K562 (cell line): ENCODE measurements around the gene EFNA2. TPM values are rescaled to one million over a fixed set of nuclear protein-coding genes. Genes with fewer than 3 reads are reported as not detected.

Source experiments
- CREB1 ChIP-seq, 2 experiments: sonication (generic) in 1 of 2; formaldehyde crosslinking in 1 of 2; IDR thresholded peaks; 2 replicates each; pipeline versions ENCODE4 v1.6.1 to v1.8.0; 2012 to 2022; ENCODE audit warnings: inconsistent platforms in 1 of 2, mild to moderate bottlenecking in 1 of 2, missing genetic modification reagents in 1 of 2, moderate library complexity in 1 of 2
- HMGN3 ChIP-seq: IDR thresholded peaks from 2 replicates; pipeline ENCODE4 v1.6.1; 2011; ENCODE audit warnings: borderline replicate concordance, low read depth, mild to moderate bottlenecking, mixed read lengths, low read length; ENCODE audit not compliant: insufficient read length; ENCODE audit errors: extremely low read depth
- L3MBTL2 ChIP-seq: fragments of 450-650 bp; IDR thresholded peaks from 2 replicates; pipeline ENCODE4 v1.6.1; 2016; ENCODE audit warnings: mild to moderate bottlenecking, moderate library complexity
- MBD2 ChIP-seq: sonication (generic); IDR thresholded peaks from 2 replicates; pipeline ENCODE4 v1.6.1; 2016; ENCODE audit warnings: low read depth, borderline replicate concordance
- MTA1 ChIP-seq: fragments of 450-650 bp; IDR thresholded peaks from 2 replicates; pipeline ENCODE4 v1.6.1; 2017; ENCODE audit warnings: borderline replicate concordance
- NFRKB ChIP-seq: fragments of 450-650 bp; IDR thresholded peaks from 2 replicates; pipeline ENCODE4 v1.6.1; 2016; ENCODE audit warnings: low read depth
- NR2F6 ChIP-seq: fragments of 450-650 bp; formaldehyde crosslinking; IDR thresholded peaks from 2 replicates; pipeline ENCODE4 v1.4.0; 2020; ENCODE audit warnings: mild to moderate bottlenecking
- OTX1 ChIP-seq: fragments of 450-650 bp; formaldehyde crosslinking; IDR thresholded peaks from 2 replicates; pipeline ENCODE4 v1.4.0; 2022; ENCODE audit warnings: mild to moderate bottlenecking
- SPI1 ChIP-seq: IDR thresholded peaks from 2 replicates; pipeline ENCODE4 v1.6.1; 2011; ENCODE audit warnings: low read depth, low read length, control low read depth, borderline replicate concordance
- TGIF2 ChIP-seq: sonication (generic); formaldehyde crosslinking; IDR thresholded peaks from 2 replicates; pipeline ENCODE4 v1.8.1; 2022; ENCODE audit warnings: mild to moderate bottlenecking, missing genetic modification reagents, moderate library complexity
- ZNF263 ChIP-seq: sonication (generic); formaldehyde crosslinking; IDR thresholded peaks from 2 replicates; pipeline ENCODE4 v1.8.0; 2022; ENCODE audit warnings: mild to moderate bottlenecking, missing genetic modification reagents, borderline replicate concordance
- ZNF3 ChIP-seq: fragments of 250-450 bp; sonication (Bioruptor Pico); IDR thresholded peaks from 2 replicates; pipeline ENCODE4 v1.5.0; 2021; ENCODE audit warnings: mild to moderate bottlenecking, moderate library complexity
- ZNF75A ChIP-seq: fragments of 450-650 bp; formaldehyde crosslinking; IDR thresholded peaks from 2 replicates; pipeline ENCODE4 v1.4.0; 2020; ENCODE audit warnings: mild to moderate bottlenecking
- ZZZ3 ChIP-seq: fragments of 450-650 bp; IDR thresholded peaks from 2 replicates; pipeline ENCODE4 v1.6.1; 2016; ENCODE audit warnings: antibody characterized with exemption, mild to moderate bottlenecking, moderate library complexity
- polyA plus RNA-seq, 8 experiments: library from polyadenylated mRNA; depleted of rRNA in 4 of 8; stranded (reverse) in 5 of 8; unstranded in 3 of 8; fragments of >200 nt; fragmentation: Nextera tagmentation in 2 of 8; fragmentation: Illumina TruSeq in 1 of 8; extraction: Ambion mirVana in 2 of 8; extraction: Trizol in 1 of 8; gene quantifications; 2 replicates each; pipeline versions ENCODE4 v1.2.1 to v1.2.3, GENCODE V29; 2011 to 2014; ENCODE audit warnings: inconsistent platforms in 1 of 8, missing spikeins in 1 of 8
- total RNA-seq, 7 experiments: library from RNA; depleted of rRNA in 6 of 7; stranded (reverse); fragments of >200 nt in 6 of 7; fragmentation: Illumina TruSeq in 2 of 7; extraction: Trizol in 2 of 7; gene quantifications; 2 replicates each; pipeline versions ENCODE4 v1.2.1 to v1.2.3, GENCODE V29; 2011 to 2021; ENCODE audit warnings: low replicate concordance in 1 of 7
- TF ChIP-seq, protein P1 (sequence below): fragments of 250-450 bp; sonication (Bioruptor Pico); IDR thresholded peaks from 2 replicates; pipeline ENCODE4 v1.4.0; 2020; ENCODE audit warnings: mild to moderate bottlenecking, moderate library complexity
- TF ChIP-seq, protein P2 (sequence below): fragments of 450-650 bp; formaldehyde crosslinking; IDR thresholded peaks from 2 replicates; pipeline ENCODE4 v1.4.0; 2020; ENCODE audit warnings: mild to moderate bottlenecking, moderate library complexity
- TF ChIP-seq, protein P3 (sequence below): sonication (generic); formaldehyde crosslinking; IDR thresholded peaks from 2 replicates; pipeline ENCODE4 v1.8.0; 2022; ENCODE audit warnings: mild to moderate bottlenecking, missing genetic modification reagents

Gene EFNA2
- total and polyA plus RNA-seq, 9 of the 15 experiments (the other 6 are each of a cell fraction or from before 2014, with no cell fraction given), result 0.11 to 0.44 (median 0.15) TPM; not detected in 6

DNA sequence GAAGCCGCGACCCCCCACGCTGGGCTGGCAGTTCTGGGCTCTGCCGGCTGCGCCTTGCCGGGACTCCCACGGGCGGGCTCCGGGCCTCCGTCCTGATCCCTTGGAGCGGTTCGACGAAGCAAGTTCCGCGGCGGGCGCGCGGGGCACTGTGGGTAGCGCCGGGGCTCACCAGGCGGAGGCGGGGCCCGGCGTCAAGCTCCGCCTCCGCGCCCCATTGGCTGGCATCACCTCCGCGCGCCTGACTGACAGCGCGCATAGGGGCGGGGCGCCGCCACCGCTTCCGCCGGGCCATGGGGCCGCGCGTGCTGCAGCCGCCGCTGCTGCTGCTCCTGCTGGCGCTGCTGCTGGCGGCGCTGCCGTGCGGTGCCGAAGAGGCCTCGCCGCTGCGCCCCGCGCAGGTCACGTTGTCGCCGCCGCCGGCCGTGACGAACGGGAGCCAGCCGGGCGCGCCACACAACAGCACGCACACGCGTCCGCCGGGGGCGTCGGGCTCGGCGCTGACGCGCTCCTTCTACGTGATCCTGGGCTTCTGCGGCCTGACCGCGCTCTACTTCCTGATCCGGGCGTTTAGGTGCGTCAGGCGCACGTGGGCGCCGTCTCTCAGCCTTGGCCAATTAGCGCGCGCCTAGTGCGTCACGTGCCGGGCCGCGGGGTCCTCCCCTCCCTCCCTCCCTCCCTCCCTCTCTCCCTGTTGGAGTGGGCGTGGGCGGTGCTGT is 10.3 kb upstream of the EFNA2 start, which contains the start of gene FAM174C (continued):
- peak; percentile 85 for TF ChIP-seq MTA1
- peak; percentile 1; the same call in 1 of the 2 replicates for TF ChIP-seq ZNF263 (CRISPR knock-in tag)
- TF ChIP-seq ZZZ3, result no peak
- TF ChIP-seq HMGN3, result peak; percentile 32
- TF ChIP-seq NFRKB, result no peak
- TF ChIP-seq, protein P1, sequence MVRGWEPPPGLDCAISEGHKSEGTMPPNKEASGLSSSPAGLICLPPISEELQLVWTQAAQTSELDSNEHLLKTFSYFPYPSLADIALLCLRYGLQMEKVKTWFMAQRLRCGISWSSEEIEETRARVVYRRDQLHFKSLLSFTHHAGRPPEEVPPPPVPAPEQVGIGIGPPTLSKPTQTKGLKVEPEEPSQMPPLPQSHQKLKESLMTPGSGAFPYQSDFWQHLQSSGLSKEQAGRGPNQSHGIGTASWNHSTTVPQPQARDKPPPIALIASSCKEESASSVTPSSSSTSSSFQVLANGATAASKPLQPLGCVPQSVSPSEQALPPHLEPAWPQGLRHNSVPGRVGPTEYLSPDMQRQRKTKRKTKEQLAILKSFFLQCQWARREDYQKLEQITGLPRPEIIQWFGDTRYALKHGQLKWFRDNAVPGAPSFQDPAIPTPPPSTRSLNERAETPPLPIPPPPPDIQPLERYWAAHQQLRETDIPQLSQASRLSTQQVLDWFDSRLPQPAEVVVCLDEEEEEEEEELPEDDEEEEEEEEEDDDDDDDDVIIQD (CRISPR knock-in tag), result no peak
- peak; percentile 64 for TF ChIP-seq ZNF75A (CRISPR knock-in tag)
- TF ChIP-seq L3MBTL2, result peak; percentile 86
- TF ChIP-seq ZNF3 (CRISPR knock-in tag), result no peak
- no peak for TF ChIP-seq SPI1
- TF ChIP-seq CREB1 (IDR thresholded peaks at IDR 0.05), result peak; percentile 93
- peak; percentile 95 for TF ChIP-seq CREB1 (CRISPR knock-in tag; IDR thresholded peaks at IDR 0.05)
- TF ChIP-seq TGIF2 (CRISPR knock-in tag), result 0 out of 2 replicates have a peak, but pooled peaks have one; percentile 17
- TF ChIP-seq NR2F6, result no peak
- TF ChIP-seq MBD2, result peak; percentile 10; the same call in 1 of the 2 replicates
- TF ChIP-seq, protein P2, sequence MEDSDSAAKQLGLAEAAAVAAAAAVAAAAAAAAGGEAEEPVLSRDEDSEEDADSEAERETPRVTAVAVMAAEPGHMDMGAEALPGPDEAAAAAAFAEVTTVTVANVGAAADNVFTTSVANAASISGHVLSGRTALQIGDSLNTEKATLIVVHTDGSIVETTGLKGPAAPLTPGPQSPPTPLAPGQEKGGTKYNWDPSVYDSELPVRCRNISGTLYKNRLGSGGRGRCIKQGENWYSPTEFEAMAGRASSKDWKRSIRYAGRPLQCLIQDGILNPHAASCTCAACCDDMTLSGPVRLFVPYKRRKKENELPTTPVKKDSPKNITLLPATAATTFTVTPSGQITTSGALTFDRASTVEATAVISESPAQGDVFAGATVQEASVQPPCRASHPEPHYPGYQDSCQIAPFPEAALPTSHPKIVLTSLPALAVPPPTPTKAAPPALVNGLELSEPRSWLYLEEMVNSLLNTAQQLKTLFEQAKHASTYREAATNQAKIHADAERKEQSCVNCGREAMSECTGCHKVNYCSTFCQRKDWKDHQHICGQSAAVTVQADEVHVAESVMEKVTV (CRISPR knock-in tag), result no peak
- no peak; the same call in 1 of the 2 replicates for TF ChIP-seq OTX1
- TF ChIP-seq, protein P3, sequence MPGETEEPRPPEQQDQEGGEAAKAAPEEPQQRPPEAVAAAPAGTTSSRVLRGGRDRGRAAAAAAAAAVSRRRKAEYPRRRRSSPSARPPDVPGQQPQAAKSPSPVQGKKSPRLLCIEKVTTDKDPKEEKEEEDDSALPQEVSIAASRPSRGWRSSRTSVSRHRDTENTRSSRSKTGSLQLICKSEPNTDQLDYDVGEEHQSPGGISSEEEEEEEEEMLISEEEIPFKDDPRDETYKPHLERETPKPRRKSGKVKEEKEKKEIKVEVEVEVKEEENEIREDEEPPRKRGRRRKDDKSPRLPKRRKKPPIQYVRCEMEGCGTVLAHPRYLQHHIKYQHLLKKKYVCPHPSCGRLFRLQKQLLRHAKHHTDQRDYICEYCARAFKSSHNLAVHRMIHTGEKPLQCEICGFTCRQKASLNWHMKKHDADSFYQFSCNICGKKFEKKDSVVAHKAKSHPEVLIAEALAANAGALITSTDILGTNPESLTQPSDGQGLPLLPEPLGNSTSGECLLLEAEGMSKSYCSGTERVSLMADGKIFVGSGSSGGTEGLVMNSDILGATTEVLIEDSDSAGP (CRISPR knock-in tag), result no peak
